Neural cell (in vitro differentiated cells): ENCODE results near the gene FOXO6. TPM values are rescaled to one million over a fixed set of nuclear protein-coding genes. Genes with fewer than 3 reads are reported as not detected.

Source experiments
- H2AFZ ChIP-seq: fragments of 200-600, 300-800 bp; sonication (generic), shearing (Covaris generic); 2 replicates; pipeline ENCODE4 v1.6.0; 2014; ENCODE audit warnings: low read depth, mild to moderate bottlenecking, antibody characterized with exemption, low read length, moderate library complexity
- H3F3A ChIP-seq: fragments of 200-600 bp; shearing (Covaris generic); 2 replicates; pipeline ENCODE4 v1.6.1; 2016; ENCODE audit warnings: mild to moderate bottlenecking, moderate library complexity, mixed read lengths, antibody characterized with exemption, low read length; ENCODE audit not compliant: insufficient read depth, poor library complexity, severe bottlenecking
- H3K27ac ChIP-seq: fragments of 200-600, 300-800 bp; sonication (generic), shearing (Covaris generic); 2 replicates; pipeline ENCODE4 v1.5.1; 2014; ENCODE audit warnings: mild to moderate bottlenecking, low read length, moderate library complexity
- H3K27me3 ChIP-seq: fragments of 300-800, 200-600 bp; sonication (generic), shearing (Covaris generic); 2 replicates; pipeline ENCODE4 v1.6.0; 2014; ENCODE audit warnings: mild to moderate bottlenecking, low read depth, low read length, moderate library complexity; ENCODE audit not compliant: insufficient read depth
- H3K36me3 ChIP-seq: fragments of 300-800, 200-600 bp; sonication (generic), shearing (Covaris generic); 2 replicates; pipeline ENCODE4 v1.5.1; 2014; ENCODE audit warnings: mild to moderate bottlenecking, antibody characterized with exemption, low read length, moderate library complexity; ENCODE audit not compliant: insufficient read depth
- H3K4me2 ChIP-seq: fragments of 300-800, 200-600 bp; sonication (generic), shearing (Covaris generic); 2 replicates; pipeline ENCODE4 v1.6.0; 2014; ENCODE audit warnings: mild to moderate bottlenecking, low read length
- H3K4me3 ChIP-seq: fragments of 300-800, 200-600 bp; sonication (generic), shearing (Covaris generic); 2 replicates; pipeline ENCODE4 v1.5.1; 2014; ENCODE audit warnings: mild to moderate bottlenecking, low read length, moderate library complexity
- H3K79me2 ChIP-seq: fragments of 200-600 bp; shearing (Covaris generic); replicated peaks from 2 replicates; pipeline ENCODE4 v1.6.0; 2014; ENCODE audit warnings: mild to moderate bottlenecking, low read length, moderate library complexity; ENCODE audit not compliant: insufficient read depth
- H3K9ac ChIP-seq: fragments of 300-800, 200-600 bp; sonication (generic), shearing (Covaris generic); 2 replicates; pipeline ENCODE4 v1.6.1; 2016; ENCODE audit warnings: mild to moderate bottlenecking, low read length, mixed read lengths
- H3K9me2 ChIP-seq: fragments of 200-600 bp; shearing (Covaris generic); 2 replicates; pipeline ENCODE4 v1.6.1; 2016; ENCODE audit warnings: mild to moderate bottlenecking, low read length, mixed read lengths; ENCODE audit not compliant: insufficient read depth
- H3K9me3 ChIP-seq: fragments of 200-600, 300-800 bp; sonication (generic), shearing (Covaris generic); 2 replicates; pipeline ENCODE4 v1.6.1; 2016; ENCODE audit warnings: mild to moderate bottlenecking, mixed run types, low read length, moderate library complexity, mixed read lengths
- H4K20me1 ChIP-seq: fragments of 200-600 bp; shearing (Covaris generic); 2 replicates; pipeline ENCODE4 v1.6.1; 2016; ENCODE audit warnings: mild to moderate bottlenecking, mixed run types; ENCODE audit not compliant: insufficient read depth
- CTCF ChIP-seq: fragments of 450-650 bp; IDR thresholded peaks from 2 replicates; pipeline ENCODE4 v1.5.1; 2014; ENCODE audit warnings: antibody characterized with exemption, mild to moderate bottlenecking, moderate library complexity; ENCODE audit not compliant: poor library complexity, severe bottlenecking
- EP300 ChIP-seq: fragments of 450-650 bp; conservative IDR thresholded peaks from 2 replicates; pipeline ENCODE4 v1.6.1; 2014; ENCODE audit warnings: antibody characterized with exemption, mild to moderate bottlenecking, moderate library complexity; ENCODE audit not compliant: poor library complexity, severe bottlenecking
- EZH2 ChIP-seq: fragments of 200-600, 300-800 bp; shearing (Covaris generic), sonication (generic); IDR thresholded peaks from 2 replicates; pipeline ENCODE4 v1.6.1; 2014; ENCODE audit warnings: antibody characterized with exemption, low read length, borderline replicate concordance, mild to moderate bottlenecking; ENCODE audit not compliant: insufficient read depth, poor library complexity, severe bottlenecking
- MXI1 ChIP-seq: fragments of 450-650 bp; conservative IDR thresholded peaks from 2 replicates; pipeline ENCODE4 v1.6.1; 2014; ENCODE audit warnings: antibody characterized with exemption, mild to moderate bottlenecking; ENCODE audit not compliant: poor library complexity, severe bottlenecking
- POLR2AphosphoS5 ChIP-seq: IDR thresholded peaks from 2 replicates; pipeline ENCODE4 v1.6.1; 2012
- RAD21 ChIP-seq: fragments of 450-650 bp; conservative IDR thresholded peaks from 2 replicates; pipeline ENCODE4 v1.6.1; 2014; ENCODE audit warnings: antibody characterized with exemption, mild to moderate bottlenecking, moderate library complexity
- REST ChIP-seq: IDR thresholded peaks from 2 replicates; pipeline ENCODE4 v1.6.1; 2012; ENCODE audit warnings: borderline replicate concordance
- SMC3 ChIP-seq: fragments of 450-650 bp; conservative IDR thresholded peaks from 2 replicates; pipeline ENCODE4 v1.6.1; 2014; ENCODE audit warnings: antibody characterized with exemption, mild to moderate bottlenecking, moderate library complexity; ENCODE audit not compliant: poor library complexity
- TAF1 ChIP-seq: IDR thresholded peaks from 2 replicates; pipeline ENCODE4 v1.6.1; 2012; ENCODE audit warnings: low read depth
- polyA plus RNA-seq: library from polyadenylated mRNA; depleted of rRNA; stranded (reverse); fragments of >200 nt; gene quantifications from 2 replicates; pipeline ENCODE4 v1.2.3, GENCODE V29; 2014

The FOXO6 gene
- polyA plus RNA-seq, 1 donor from 2014 or later, result 0.59 TPM

DNA sequence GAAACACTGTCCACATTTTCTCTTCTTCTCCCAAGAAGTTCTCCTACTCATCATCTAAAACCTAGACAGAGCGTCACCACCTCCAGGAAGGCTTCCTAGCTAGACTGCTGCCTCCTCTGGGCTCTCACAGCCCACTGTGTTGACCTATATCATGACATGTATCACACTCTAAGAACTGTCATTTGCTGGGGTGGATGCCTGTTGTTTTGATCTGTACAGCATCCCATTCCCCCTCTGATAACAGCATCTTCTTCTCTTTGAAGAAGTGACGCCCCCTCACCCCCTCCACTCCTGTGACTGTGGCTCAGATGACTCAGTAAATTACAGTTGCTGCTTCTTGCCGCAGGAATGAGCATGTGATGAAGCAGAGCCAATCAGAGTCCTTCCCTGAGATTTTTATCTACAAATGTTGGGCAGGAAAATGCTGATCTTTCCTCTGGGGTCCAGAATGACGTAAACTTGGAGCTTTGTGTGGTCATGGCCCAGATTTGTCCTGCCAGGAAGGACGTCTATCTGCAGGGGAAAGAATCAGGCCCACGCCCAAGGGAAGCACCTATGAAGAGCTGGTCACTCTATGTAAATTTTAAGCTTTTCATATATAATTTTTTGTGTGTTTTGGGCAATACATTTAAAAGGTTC is 28.0 kb upstream of the FOXO6 start:
- H3K27ac ChIP-seq, result no peak overlapping the region
- H3K79me2 ChIP-seq, result no peaks in the 10 kb centered on the region
- H3K4me2 ChIP-seq, result no peak overlapping the region
- H3K27me3 ChIP-seq, result no peaks in the 10 kb centered on the region
- no peaks in the 10 kb centered on the region for H4K20me1 ChIP-seq
- TF ChIP-seq REST (no peak), TAF1 (no peak), CTCF (no peak), SMC3 (no peak), EP300 (no peak), RAD21 (no peak), EZH2 (no peak), POLR2AphosphoS5 (no peak), MXI1 (no peak)
- H3F3A ChIP-seq, result no peaks in the 10 kb centered on the region
- no peaks in the 10 kb centered on the region for H3K36me3 ChIP-seq
- no peak overlapping the region for H3K4me3 ChIP-seq
- peaks cover 3% of the 10 kb centered on the region for H3K9me3 ChIP-seq
- H2AFZ ChIP-seq, result no peak overlapping the region
- no peak overlapping the region for H3K9ac ChIP-seq
- no peaks in the 10 kb centered on the region for H3K9me2 ChIP-seq

- no peaks in the 10 kb centered on the region for H3K9me2 ChIP-seq
- H2AFZ ChIP-seq, result no peak overlapping the region
- no peak overlapping the region for H3K4me3 ChIP-seq
- no peak overlapping the region for H3K9ac ChIP-seq
- no peaks in the 10 kb centered on the region for H3F3A ChIP-seq
- no peak for TF ChIP-seq EP300
- no peak for TF ChIP-seq RAD21
- no peaks in the 10 kb centered on the region for H3K27me3 ChIP-seq
- no peak overlapping the region for H3K27ac ChIP-seq
- no peaks in the 10 kb centered on the region for H3K36me3 ChIP-seq
- peaks cover 5% of the 10 kb centered on the region for H3K9me3 ChIP-seq
- H3K4me2 ChIP-seq, result no peak overlapping the region
- no peaks in the 10 kb centered on the region for H4K20me1 ChIP-seq
- no peaks in the 10 kb centered on the region for H3K79me2 ChIP-seq
Measured at GRCh38 chr1:41338820-41339219, 22.4 kb upstream of the FOXO6 start.
